HK-2 (cell line): ENCODE measurements around the gene KCNMB1.

ENCODE experiments used
- DNase-seq: peaks from one replicate; pipeline ENCODE4 v3.0.0-alpha.2; 2018; ENCODE audit not compliant: unreplicated experiment

The KCNMB1 gene

GRCh38 chr5:170341545-170341944 is 47.6 kb downstream of the KCNMB1 start:
- no peak for DNase-seq

DNA sequence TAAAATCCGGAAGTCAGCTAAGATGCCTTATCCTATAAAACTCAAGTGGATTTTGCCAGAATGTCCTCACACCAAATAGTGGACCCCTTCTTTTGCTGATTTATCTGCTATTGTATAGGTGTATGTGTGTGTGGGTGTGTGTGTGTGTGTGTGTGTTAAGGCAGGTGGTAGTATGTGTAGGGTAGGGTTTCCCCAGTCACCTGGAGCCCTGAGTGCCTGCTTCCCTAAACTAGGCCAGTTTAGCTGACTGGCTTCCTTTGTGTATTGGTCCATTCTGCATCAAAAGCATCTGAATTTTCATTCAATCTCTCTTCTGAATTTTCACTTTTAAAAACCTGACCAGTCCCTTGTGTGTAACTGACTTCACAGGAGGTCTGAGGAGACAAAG is 49.4 kb downstream of the KCNMB1 start:
- no peak for DNase-seq

DNA sequence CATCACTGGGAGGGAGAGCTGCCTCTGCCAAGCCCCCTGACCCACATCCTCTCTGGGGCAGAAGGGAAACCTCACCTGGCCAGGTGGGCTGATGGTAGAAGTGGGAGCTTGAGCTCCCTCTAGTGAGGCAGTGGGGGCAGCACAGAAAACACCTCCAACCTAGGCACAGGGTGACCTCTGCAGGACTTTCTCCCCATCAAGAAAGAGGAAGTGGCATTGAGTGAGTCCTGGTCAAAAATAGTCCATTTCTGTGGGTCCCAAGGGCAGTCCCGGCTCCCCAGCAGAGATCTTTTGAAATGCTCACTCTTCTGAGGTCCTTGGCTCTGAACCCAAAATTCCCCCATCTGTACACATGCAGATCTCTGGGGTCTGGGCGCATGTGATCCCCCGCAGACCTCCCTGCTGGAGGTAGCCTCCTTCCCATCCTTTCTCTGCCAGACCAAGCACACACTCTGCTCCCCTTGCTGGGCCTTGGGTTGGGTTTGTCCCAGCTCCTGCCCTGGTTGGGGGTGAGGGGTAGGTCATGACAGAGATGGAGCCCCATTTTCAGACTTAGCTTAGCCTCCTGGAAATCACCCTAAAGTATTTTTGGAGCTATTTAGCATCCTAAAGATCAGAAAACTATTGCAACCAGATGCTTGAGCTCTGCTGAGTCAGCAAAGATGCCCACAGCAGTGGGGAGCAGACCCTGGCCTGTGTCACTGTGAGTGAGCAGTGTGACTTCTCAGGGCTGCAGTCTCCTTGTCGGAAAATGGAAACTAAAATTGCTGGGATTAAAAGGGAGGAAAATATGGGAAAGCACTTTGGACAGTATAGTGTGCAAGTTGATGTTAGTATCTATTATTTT is 50.0 kb downstream of the KCNMB1 start:
- no peak for DNase-seq

- DNase-seq, result no peak
Measured at GRCh38 chr5:170338291-170338690, 50.9 kb downstream of the KCNMB1 start.

DNA sequence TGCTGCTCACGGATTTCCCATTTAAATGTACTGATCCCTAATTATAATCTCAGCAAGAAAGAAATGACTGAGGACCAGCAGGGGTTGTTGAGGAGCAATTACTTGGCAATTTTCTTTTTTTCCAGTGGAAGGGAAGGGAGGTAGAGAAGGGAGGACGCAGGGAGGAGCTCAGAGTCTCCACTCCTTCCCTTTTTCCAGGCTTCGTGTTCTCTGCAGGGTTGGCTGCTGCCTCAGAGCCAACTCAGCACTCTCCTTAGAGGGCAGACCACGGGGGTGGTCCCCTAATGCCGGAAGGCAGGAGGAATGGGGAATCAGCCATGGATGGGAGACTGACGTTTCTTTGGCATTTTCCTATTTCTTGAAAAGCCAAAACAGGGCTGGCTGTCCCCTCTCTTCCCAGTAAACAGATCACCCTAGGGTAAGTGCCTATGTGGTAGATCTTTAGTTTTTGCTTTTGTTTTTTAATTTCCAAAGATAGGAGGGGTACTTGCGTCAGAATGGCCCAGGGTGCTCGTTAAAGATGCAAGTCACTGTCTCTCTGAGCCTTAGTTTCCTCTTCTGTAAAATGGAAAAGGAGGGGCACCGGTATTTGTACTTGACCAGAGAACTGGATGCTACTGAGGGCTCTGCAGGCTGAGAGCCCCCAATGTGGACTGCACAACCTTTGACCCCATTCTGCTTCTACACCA is 52.0 kb downstream of the KCNMB1 start:
- no peak for DNase-seq

DNA sequence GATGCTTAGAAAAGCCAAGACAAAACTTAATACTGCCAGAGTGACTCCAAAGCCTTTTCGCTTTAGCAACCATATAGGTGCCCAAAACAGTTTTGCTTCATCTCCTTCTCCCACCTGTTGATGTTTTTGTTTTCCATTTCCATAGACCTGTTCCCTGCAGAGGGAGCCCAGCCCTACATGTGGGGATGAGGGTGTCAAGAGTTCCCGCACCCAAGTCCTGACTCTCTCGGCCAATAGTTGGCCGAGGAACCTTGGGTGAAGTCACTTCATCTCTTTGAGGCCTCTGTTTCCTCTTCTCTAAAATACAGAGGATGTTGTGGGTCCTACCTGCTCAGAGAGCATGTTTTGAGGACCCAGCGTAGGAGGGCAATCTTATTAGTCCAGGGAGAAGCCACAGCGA is 53.1 kb downstream of the KCNMB1 start:
- no peak for DNase-seq

- DNase-seq, result no peak
Measured at GRCh38 chr5:170334626-170335025, 54.5 kb downstream of the KCNMB1 start.

- no peak for DNase-seq
Measured at GRCh38 chr5:170333161-170333910, 55.8 kb downstream of the KCNMB1 start.

- no peak for DNase-seq
Measured at GRCh38 chr5:170332058-170332457, 57.1 kb downstream of the KCNMB1 start.

- DNase-seq, result no peak
Measured at GRCh38 chr5:170330568-170331054, 58.6 kb downstream of the KCNMB1 start.

DNA sequence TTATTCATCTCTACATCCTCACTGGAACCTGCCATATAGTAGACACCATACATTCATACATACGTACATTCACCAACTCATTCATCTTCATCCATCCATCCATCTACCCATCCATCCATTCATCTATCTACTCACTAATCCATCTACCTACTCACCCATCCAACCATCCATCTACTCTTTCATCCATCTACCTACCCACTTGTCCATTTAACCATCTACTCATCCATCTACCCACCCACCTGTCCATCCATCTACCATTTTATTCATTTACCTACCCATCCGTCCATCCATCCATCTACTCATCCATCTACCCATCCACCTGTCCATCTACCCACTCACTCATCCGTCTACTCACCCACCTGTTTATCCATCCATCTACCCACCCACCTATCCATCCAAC is 59.6 kb downstream of the KCNMB1 start:
- no peak for DNase-seq

DNA sequence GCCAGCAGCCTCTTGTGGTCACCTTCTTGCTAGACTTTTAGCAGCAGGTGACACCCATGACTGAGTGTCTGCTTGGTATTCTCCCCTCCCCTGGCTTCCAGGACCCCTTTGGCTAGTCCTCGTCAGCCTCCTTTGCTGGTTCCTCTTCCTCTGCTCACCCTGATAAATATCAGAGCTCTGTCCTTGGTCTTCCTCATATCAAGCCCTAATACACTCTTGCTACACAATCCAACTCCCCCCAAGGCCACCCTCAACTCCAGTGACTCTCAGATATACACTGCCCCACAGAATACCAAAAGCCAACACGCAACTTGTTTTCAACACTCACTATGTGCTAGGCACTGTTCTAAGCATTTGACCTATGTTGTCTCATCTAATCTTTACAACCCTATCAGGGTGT is 61.3 kb downstream of the KCNMB1 start:
- DNase-seq, result no peak

GRCh38 chr5:170327168-170327567 is 62.0 kb downstream of the KCNMB1 start:
- no peak for DNase-seq
